Uterus (tissue), 2 donors: ENCODE measurements around the gene GALNT13.

Experiments
- POLR2A ChIP-seq, 2 donors: fragments of 450-650 bp; IDR thresholded peaks; one replicate each; pipeline ENCODE4 v1.6.1; 2016; ENCODE audit warnings: antibody characterized with exemption in 2 of 2, mild to moderate bottlenecking in 1 of 2, moderate library complexity in 1 of 2
- TF ChIP-seq, protein P1 (sequence below), 4 experiments: fragments of 200-600 bp in 2 of 4; fragments of 450-650 bp in 2 of 4; sonication (generic) in 2 of 4; IDR thresholded peaks; one replicate each; pipeline ENCODE4 v1.5.1; 2016 to 2019; ENCODE audit warnings: antibody characterized with exemption in 4 of 4, mild to moderate bottlenecking in 2 of 4, moderate library complexity in 1 of 4

DNA sequence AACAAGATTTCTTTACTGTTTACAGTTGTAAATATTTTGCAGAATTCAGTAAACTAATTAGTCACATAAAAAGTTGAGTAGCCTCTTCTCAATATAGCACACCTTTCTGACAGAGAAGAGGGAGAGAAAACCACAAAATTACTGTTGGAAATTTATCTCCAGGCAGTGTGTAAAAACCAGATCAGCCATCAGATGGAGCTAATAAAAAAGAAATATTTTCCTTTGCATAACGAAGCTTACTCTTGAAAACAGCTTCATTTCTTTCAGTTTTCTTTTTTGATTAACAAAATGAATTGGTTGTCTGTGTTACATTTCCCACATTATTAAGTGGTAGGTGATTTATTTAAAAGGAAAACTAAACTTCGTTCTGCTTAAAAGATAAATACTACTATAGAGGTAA lies 567.4 kb downstream of the GALNT13 start:
- TF ChIP-seq, protein P1, sequence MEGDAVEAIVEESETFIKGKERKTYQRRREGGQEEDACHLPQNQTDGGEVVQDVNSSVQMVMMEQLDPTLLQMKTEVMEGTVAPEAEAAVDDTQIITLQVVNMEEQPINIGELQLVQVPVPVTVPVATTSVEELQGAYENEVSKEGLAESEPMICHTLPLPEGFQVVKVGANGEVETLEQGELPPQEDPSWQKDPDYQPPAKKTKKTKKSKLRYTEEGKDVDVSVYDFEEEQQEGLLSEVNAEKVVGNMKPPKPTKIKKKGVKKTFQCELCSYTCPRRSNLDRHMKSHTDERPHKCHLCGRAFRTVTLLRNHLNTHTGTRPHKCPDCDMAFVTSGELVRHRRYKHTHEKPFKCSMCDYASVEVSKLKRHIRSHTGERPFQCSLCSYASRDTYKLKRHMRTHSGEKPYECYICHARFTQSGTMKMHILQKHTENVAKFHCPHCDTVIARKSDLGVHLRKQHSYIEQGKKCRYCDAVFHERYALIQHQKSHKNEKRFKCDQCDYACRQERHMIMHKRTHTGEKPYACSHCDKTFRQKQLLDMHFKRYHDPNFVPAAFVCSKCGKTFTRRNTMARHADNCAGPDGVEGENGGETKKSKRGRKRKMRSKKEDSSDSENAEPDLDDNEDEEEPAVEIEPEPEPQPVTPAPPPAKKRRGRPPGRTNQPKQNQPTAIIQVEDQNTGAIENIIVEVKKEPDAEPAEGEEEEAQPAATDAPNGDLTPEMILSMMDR (IDR thresholded peaks at IDR 0.05) = no peak
- no peak for TF ChIP-seq POLR2A (IDR thresholded peaks at IDR 0.05)
